CD4-positive, alpha-beta T cell treated with Interleukin-6 at 100 ng/mL for 8 hours (primary cell): ENCODE measurements around the gene CEP164.

Source experiments
- DNase-seq: peaks from one replicate; pipeline ENCODE4 v3.0.0-alpha.2; 2020; ENCODE audit warnings: mixed read lengths, low spot score

The CEP164 gene

GRCh38 chr11:117366248-117366647 lies 38.6 kb downstream of the CEP164 start:
- DNase-seq, result no peak

GRCh38 chr11:117366875-117367274 lies 39.2 kb downstream of the CEP164 start:
- no peak for DNase-seq

GRCh38 chr11:117369534-117369933 lies 41.9 kb downstream of the CEP164 start:
- DNase-seq, result no peak

GRCh38 chr11:117371453-117371852 lies 43.8 kb downstream of the CEP164 start:
- DNase-seq, result no peak

- DNase-seq, result no peak
Measured at GRCh38 chr11:117374316-117375055, 46.8 kb downstream of the CEP164 start.

- no peak for DNase-seq
Measured at GRCh38 chr11:117375960-117376359, 48.3 kb downstream of the CEP164 start.

GRCh38 chr11:117376517-117376916 lies 48.9 kb downstream of the CEP164 start:
- no peak for DNase-seq

GRCh38 chr11:117378976-117379865 lies 51.6 kb downstream of the CEP164 start:
- no peak for DNase-seq

GRCh38 chr11:117380676-117381075 lies 53.0 kb downstream of the CEP164 start:
- no peak for DNase-seq

GRCh38 chr11:117381481-117382387 lies 54.1 kb downstream of the CEP164 start:
- DNase-seq, result no peak

- DNase-seq, result no peak
Measured at GRCh38 chr11:117382746-117383145, 55.1 kb downstream of the CEP164 start.

GRCh38 chr11:117384045-117384444 lies 56.4 kb downstream of the CEP164 start:
- DNase-seq, result no peak

- no peak for DNase-seq
Measured at GRCh38 chr11:117385471-117385870, 57.8 kb downstream of the CEP164 start.

GRCh38 chr11:117385906-117386305 lies 58.3 kb downstream of the CEP164 start:
- no peak for DNase-seq

GRCh38 chr11:117387992-117388755 lies 60.5 kb downstream of the CEP164 start:
- no peak for DNase-seq

- DNase-seq, result no peak
Measured at GRCh38 chr11:117390743-117391142, 63.1 kb downstream of the CEP164 start.

- no peak for DNase-seq
Measured at GRCh38 chr11:117391181-117391580, 63.5 kb downstream of the CEP164 start.

- no peak for DNase-seq
Measured at GRCh38 chr11:117392001-117392690, 64.5 kb downstream of the CEP164 start.

GRCh38 chr11:117392979-117393378 lies 65.3 kb downstream of the CEP164 start:
- no peak for DNase-seq

- DNase-seq, result no peak
Measured at GRCh38 chr11:117394221-117394925, 66.7 kb downstream of the CEP164 start.
